Measurements from ENCODE around the gene ANO2.

DNA sequence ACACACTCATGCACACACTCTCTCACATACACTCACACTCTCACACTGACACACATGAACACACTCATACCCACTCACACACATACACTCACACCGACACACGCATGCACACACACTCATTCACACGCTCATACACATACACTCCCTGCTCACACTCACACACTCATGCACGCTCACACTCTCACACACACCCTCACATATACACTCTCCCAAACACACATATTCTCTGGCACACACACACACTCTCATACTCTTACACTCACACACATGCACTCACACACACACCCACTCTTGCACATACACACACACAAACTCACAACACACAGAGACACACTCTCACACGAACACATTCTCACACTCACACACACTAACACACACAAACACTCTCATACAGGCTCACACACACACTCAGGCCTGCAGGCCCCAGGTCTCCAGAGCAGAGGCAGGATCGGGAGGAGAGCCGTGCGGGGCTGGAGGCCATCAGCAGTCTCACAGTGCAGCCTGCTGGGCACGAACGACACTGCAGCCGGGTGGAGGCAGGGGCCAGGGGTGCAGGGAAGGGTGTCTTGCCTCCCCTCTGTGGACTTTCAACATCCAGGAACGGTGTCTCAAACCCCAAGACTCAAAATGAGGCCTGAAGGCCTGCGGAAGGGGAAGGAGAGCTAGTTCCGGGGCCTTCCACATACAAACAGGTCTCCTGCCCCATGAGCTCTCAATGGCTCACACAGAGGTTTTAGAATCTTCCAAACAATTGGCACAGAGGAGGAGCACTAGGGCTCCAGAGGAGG lies 148.7 kb downstream of the ANO2 start:
- TF ChIP-seq CTCF (IDR thresholded peaks at IDR 0.05; ENCODE audit: low read depth, low read length, missing input control) = peak; percentile 45
- no peak for TF ChIP-seq REST (IDR thresholded peaks at IDR 0.05)
- no peak for TF ChIP-seq MAX (IDR thresholded peaks at IDR 0.05)
- no peak for TF ChIP-seq YY1 (IDR thresholded peaks at IDR 0.05)
- TF ChIP-seq GABPA (IDR thresholded peaks at IDR 0.05 in 1 of 2, conservative IDR thresholded peaks at IDR 0.05 in 1 of 2) = no peak
- no peak for TF ChIP-seq SP1 (IDR thresholded peaks at IDR 0.05)
- no peak for TF ChIP-seq FOXA1 (IDR thresholded peaks at IDR 0.05)
- TF ChIP-seq TAF1 (conservative IDR thresholded peaks at IDR 0.05) = no peak
- TF ChIP-seq RAD21 (IDR thresholded peaks at IDR 0.05) = peak; percentile 70 to 77
- TF ChIP-seq, protein P1, sequence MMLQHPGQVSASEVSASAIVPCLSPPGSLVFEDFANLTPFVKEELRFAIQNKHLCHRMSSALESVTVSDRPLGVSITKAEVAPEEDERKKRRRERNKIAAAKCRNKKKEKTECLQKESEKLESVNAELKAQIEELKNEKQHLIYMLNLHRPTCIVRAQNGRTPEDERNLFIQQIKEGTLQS (IDR thresholded peaks at IDR 0.05) = no peak

Data from liver (tissue), 3 donors.